IPS-15b (cell line): ENCODE measurements around the gene COA7.
"Not testable (repeated sequence)": the region's sequence is repeated elsewhere in the genome, so short reads cannot be mapped to it uniquely, and the experiment has no call there.

Source experiments
- H3K27me3 ChIP-seq: one replicate; pipeline ENCODE4 v1.6.1; 2013; ENCODE audit warnings: low read length; ENCODE audit not compliant: control insufficient read depth, insufficient read depth
- H3K36me3 ChIP-seq: one replicate; pipeline ENCODE4 v1.6.1; 2013; ENCODE audit warnings: low read length; ENCODE audit not compliant: control insufficient read depth, insufficient read depth
- H3K4me1 ChIP-seq: one replicate; pipeline ENCODE4 v1.6.1; 2013; ENCODE audit warnings: mild to moderate bottlenecking, low read length; ENCODE audit not compliant: control insufficient read depth, insufficient read depth
- H3K4me3 ChIP-seq: one replicate; pipeline ENCODE4 v1.5.1; 2013; ENCODE audit warnings: low read depth, low read length
- H3K9ac ChIP-seq: one replicate; pipeline ENCODE4 v1.6.1; 2013; ENCODE audit warnings: low read depth, mild to moderate bottlenecking, low read length
- H3K9me3 ChIP-seq: one replicate; pipeline ENCODE4 v1.6.1; 2013; ENCODE audit warnings: mild to moderate bottlenecking, low read length; ENCODE audit not compliant: control insufficient read depth, insufficient read depth

Gene COA7

GRCh38 chr1:52726265-52727113 lies 28.3 kb upstream of the COA7 start, which contains the start of gene ZYG11B:
ZYG11B (plus strand) TSS chr1:52726453; CDS start chr1:52726654, 201 bp downstream.
- Histone ChIP-seq H3K27me3 (no peaks in the 10 kb centered on the region), H3K4me1 (peaks cover 3% of the 10 kb centered on the region), H3K36me3 (no peaks in the 10 kb centered on the region), H3K9ac (no peak within 1 kb of the TSS), H3K9me3 (no peaks in the 10 kb centered on the region), H3K4me3 (peak within 1 kb of the TSS; percentile 66)

GRCh38 chr1:52725903-52726264 lies 27.7 kb upstream of the COA7 start:
- Histone ChIP-seq H3K36me3 (no peaks in the 10 kb centered on the region), H3K4me1 (peaks cover 3% of the 10 kb centered on the region), H3K9me3 (no peaks in the 10 kb centered on the region), H3K9ac (no peak overlapping the region), H3K4me3 (peak overlapping the region; percentile 38), H3K27me3 (no peaks in the 10 kb centered on the region)

GRCh38 chr1:52723260-52723659 lies 25.1 kb upstream of the COA7 start:
- Histone ChIP-seq H3K9me3 (no peaks in the 10 kb centered on the region), H3K9ac (no peak overlapping the region), H3K27me3 (no peaks in the 10 kb centered on the region), H3K36me3 (no peaks in the 10 kb centered on the region), H3K4me3 (no peak overlapping the region), H3K4me1 (peaks cover 3% of the 10 kb centered on the region)

GRCh38 chr1:52715296-52715695 lies 17.1 kb upstream of the COA7 start:
- not testable (repeated sequence) for H3K9me3 ChIP-seq, H3K27me3 ChIP-seq, H3K4me1 ChIP-seq

GRCh38 chr1:52713590-52713989 lies 15.4 kb upstream of the COA7 start:
- Histone ChIP-seq H3K9ac (no peak overlapping the region), H3K4me3 (no peak overlapping the region), H3K27me3 (no peaks in the 10 kb centered on the region), H3K9me3 (no peaks in the 10 kb centered on the region), H3K36me3 (no peaks in the 10 kb centered on the region), H3K4me1 (no peaks in the 10 kb centered on the region)

More at GRCh38 chr1:52715296-52715695, 17.1 kb upstream of the COA7 start:
- not testable (repeated sequence) for H3K9ac ChIP-seq, H3K36me3 ChIP-seq, H3K4me3 ChIP-seq

- H3K36me3 ChIP-seq: no peaks in the 10 kb centered on the region
- no peaks in the 10 kb centered on the region for H3K9me3 ChIP-seq
- H3K4me1 ChIP-seq: no peaks in the 10 kb centered on the region
- H3K4me3 ChIP-seq: no peak overlapping the region
- no peaks in the 10 kb centered on the region for H3K27me3 ChIP-seq
- no peak overlapping the region for H3K9ac ChIP-seq
Measured at GRCh38 chr1:52709016-52709415, 10.9 kb upstream of the COA7 start.

GRCh38 chr1:52707927-52708655 lies 9.9 kb upstream of the COA7 start:
- Histone ChIP-seq H3K27me3 (no peaks in the 10 kb centered on the region), H3K36me3 (no peaks in the 10 kb centered on the region), H3K4me1 (no peaks in the 10 kb centered on the region), H3K9me3 (no peaks in the 10 kb centered on the region), H3K4me3 (no peak overlapping the region), H3K9ac (no peak overlapping the region)

GRCh38 chr1:52706941-52707926 lies 9.1 kb upstream of the COA7 start:
- H3K27me3 ChIP-seq: no peaks in the 10 kb centered on the region
- no peaks in the 10 kb centered on the region for H3K4me1 ChIP-seq
- no peak overlapping the region for H3K4me3 ChIP-seq
- H3K36me3 ChIP-seq: no peaks in the 10 kb centered on the region
- H3K9me3 ChIP-seq: no peaks in the 10 kb centered on the region
- H3K9ac ChIP-seq: no peak overlapping the region

- Histone ChIP-seq H3K27me3 (no peaks in the 10 kb centered on the region), H3K4me1 (no peaks in the 10 kb centered on the region), H3K36me3 (no peaks in the 10 kb centered on the region), H3K9me3 (no peaks in the 10 kb centered on the region), H3K9ac (no peak overlapping the region), H3K4me3 (no peak overlapping the region)
Measured at GRCh38 chr1:52706136-52706670, 8.1 kb upstream of the COA7 start.

- H3K4me1 ChIP-seq: peaks cover 4% of the 10 kb centered on the region
- H3K27me3 ChIP-seq: no peaks in the 10 kb centered on the region
- peak overlapping the region; percentile 57 for H3K9ac ChIP-seq
- no peaks in the 10 kb centered on the region for H3K9me3 ChIP-seq
- no peaks in the 10 kb centered on the region for H3K36me3 ChIP-seq
- H3K4me3 ChIP-seq: peak overlapping the region; percentile 92
Measured at GRCh38 chr1:52702886-52703787, 5.0 kb upstream of the COA7 start.
